ENCODE results near the gene ACO2. TPM values are rescaled to one million over a fixed set of nuclear protein-coding genes. Genes with fewer than 3 reads are reported as not detected.
A peak's percentile ranks its signal among the peaks of the same experiment; 100 is the strongest.

Gene ACO2
- total and polyA plus RNA-seq, 2 of the 4 experiments (the other 2 are of a cell fraction): 71.3 to 72.9 TPM

DNA sequence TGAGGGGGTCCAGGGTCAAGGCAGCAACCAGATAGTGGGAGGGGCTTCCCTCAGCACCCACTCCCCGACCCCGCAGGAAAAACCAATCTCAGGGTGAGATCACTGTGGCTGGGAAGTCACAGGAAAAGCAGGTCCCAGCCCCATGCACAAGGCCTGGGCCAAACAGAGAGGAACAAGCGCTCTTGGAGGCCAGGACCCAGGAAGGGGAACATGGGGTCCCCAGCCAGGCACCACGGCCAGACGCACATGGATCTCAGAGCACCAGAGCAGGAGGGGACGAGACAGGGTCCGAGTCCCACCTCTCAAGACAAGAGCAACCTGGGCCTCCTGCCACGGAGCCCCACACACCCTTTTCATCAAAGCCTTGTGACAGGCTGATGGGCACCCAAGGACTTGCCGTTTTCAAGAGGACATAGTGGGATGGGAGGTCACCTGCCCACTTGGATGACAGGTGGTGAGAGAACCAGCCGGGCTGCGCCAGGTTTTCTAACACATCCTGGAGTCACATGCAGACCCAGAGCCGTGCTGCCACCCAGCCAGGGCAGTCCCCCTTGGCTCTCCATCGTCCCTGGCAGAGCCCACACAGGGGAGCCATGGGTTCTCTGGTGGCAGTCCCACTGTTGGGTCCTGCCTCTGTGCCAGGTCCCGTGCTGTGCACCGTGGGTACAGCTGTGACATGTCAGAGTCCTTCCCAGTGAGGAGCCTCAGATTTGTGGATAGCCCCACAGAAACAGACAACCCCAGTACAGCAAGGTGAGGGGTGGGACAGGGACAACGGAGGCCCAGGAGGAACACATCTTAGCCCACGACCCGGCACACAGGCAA, 62.2 kb downstream of the ACO2 start:
- H4K5ac ChIP-seq (ENCODE audit: low read depth, low read length): no peak overlapping the region
- no peak for ATAC-seq (ENCODE audit: low read depth)
- no peak overlapping the region for H3K56ac ChIP-seq (ENCODE audit: extremely low read depth, insufficient read depth, low read length)
- intact Hi-C loops (cut with micrococcal nuclease) (no loop called here), dilution Hi-C loops (cut with HindIII; ENCODE audit: low sequenced_read_pairs, unreplicated experiment) (no loop called here), in situ Hi-C loops (cut with MboI; ENCODE audit: low sequenced_read_pairs) (no loop called here)
- WGBS, 2 experiments (ENCODE audit: extremely low coverage in 2 of 2, insufficient read length in 1 of 2): 100% methylated on average over 5 of the region's 18 CpGs; no CpG with 5 or more reads in 1 of the 2 experiments
- TF ChIP-seq BHLHE40 (IDR thresholded peaks at IDR 0.05; ENCODE audit: low read depth, low read length) (no peak), RCOR1 (IDR thresholded peaks at IDR 0.05; ENCODE audit: insufficient replicate concordance, low read length) (no peak), RFX5 (IDR thresholded peaks at IDR 0.05; ENCODE audit: low read depth, low read length) (no peak), MAFK (IDR thresholded peaks at IDR 0.05; ENCODE audit: low read depth, low read length) (no peak), SMC3 (IDR thresholded peaks at IDR 0.05; ENCODE audit: low read depth, low read length) (no peak), FOS (IDR thresholded peaks at IDR 0.05; ENCODE audit: low read depth, low read length) (no peak), MXI1 (IDR thresholded peaks at IDR 0.05; ENCODE audit: borderline replicate concordance, low read depth, low read length) (no peak), POLR2A (IDR thresholded peaks at IDR 0.05; ENCODE audit: low read depth, low read length) (no peak), CEBPB (IDR thresholded peaks at IDR 0.05; ENCODE audit: low read depth, low read length) (no peak), MAZ (IDR thresholded peaks at IDR 0.05; ENCODE audit: borderline replicate concordance, low read depth, low read length) (no peak), NFE2L2 (IDR thresholded peaks at IDR 0.05; ENCODE audit: low read depth, low read length) (no peak), CHD1 (IDR thresholded peaks at IDR 0.05; ENCODE audit: low read depth, low read length) (no peak)
- TF ChIP-seq, protein P1, sequence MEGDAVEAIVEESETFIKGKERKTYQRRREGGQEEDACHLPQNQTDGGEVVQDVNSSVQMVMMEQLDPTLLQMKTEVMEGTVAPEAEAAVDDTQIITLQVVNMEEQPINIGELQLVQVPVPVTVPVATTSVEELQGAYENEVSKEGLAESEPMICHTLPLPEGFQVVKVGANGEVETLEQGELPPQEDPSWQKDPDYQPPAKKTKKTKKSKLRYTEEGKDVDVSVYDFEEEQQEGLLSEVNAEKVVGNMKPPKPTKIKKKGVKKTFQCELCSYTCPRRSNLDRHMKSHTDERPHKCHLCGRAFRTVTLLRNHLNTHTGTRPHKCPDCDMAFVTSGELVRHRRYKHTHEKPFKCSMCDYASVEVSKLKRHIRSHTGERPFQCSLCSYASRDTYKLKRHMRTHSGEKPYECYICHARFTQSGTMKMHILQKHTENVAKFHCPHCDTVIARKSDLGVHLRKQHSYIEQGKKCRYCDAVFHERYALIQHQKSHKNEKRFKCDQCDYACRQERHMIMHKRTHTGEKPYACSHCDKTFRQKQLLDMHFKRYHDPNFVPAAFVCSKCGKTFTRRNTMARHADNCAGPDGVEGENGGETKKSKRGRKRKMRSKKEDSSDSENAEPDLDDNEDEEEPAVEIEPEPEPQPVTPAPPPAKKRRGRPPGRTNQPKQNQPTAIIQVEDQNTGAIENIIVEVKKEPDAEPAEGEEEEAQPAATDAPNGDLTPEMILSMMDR (conservative IDR thresholded peaks at IDR 0.05; ENCODE audit: low read depth, low read length): no peak
- TF ChIP-seq, protein P2, sequence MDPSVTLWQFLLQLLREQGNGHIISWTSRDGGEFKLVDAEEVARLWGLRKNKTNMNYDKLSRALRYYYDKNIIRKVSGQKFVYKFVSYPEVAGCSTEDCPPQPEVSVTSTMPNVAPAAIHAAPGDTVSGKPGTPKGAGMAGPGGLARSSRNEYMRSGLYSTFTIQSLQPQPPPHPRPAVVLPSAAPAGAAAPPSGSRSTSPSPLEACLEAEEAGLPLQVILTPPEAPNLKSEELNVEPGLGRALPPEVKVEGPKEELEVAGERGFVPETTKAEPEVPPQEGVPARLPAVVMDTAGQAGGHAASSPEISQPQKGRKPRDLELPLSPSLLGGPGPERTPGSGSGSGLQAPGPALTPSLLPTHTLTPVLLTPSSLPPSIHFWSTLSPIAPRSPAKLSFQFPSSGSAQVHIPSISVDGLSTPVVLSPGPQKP (IDR thresholded peaks at IDR 0.05; ENCODE audit: borderline replicate concordance, low read depth, low read length): no peak
- TF ChIP-seq, protein P3, sequence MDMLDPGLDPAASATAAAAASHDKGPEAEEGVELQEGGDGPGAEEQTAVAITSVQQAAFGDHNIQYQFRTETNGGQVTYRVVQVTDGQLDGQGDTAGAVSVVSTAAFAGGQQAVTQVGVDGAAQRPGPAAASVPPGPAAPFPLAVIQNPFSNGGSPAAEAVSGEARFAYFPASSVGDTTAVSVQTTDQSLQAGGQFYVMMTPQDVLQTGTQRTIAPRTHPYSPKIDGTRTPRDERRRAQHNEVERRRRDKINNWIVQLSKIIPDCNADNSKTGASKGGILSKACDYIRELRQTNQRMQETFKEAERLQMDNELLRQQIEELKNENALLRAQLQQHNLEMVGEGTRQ (IDR thresholded peaks at IDR 0.05; ENCODE audit: low read depth, low read length): no peak
- no peak overlapping the region for H3K27ac ChIP-seq (ENCODE audit: insufficient read depth, low read length)
- peaks cover 63% of the 10 kb centered on the region for H3K36me3 ChIP-seq (ENCODE audit: control insufficient read depth, insufficient read depth, low read length)
- H2AK5ac ChIP-seq (ENCODE audit: low read depth, low read length): no peak overlapping the region
- no peak overlapping the region for H2BK15ac ChIP-seq (ENCODE audit: low read depth, low read length)
- no peak overlapping the region for H3K23ac ChIP-seq (ENCODE audit: low read depth, low read length)
- no peak overlapping the region for H3K4me2 ChIP-seq (ENCODE audit: low read depth, low read length)
- no peak overlapping the region for H4K8ac ChIP-seq (ENCODE audit: low read depth in 2 of 2, low read length in 2 of 2)
- H3K79me1 ChIP-seq (ENCODE audit: low read depth in 1 of 2, low read length in 2 of 2): peaks cover 17 to 61% of the 10 kb centered on the region in 2 experiments; a peak in 3 of 4 replicates
- no peak overlapping the region for H3K14ac ChIP-seq (replicated peaks; ENCODE audit: low read depth, low read length)
- no peaks in the 10 kb centered on the region for H3K4me1 ChIP-seq (ENCODE audit: control insufficient read depth, insufficient read depth, low read length)
- no peak overlapping the region for H3K9ac ChIP-seq (ENCODE audit: low read depth, low read length)
- H3K27me3 ChIP-seq (ENCODE audit: control insufficient read depth, insufficient read depth, low read length): no peaks in the 10 kb centered on the region
- peaks cover 50% of the 10 kb centered on the region for H4K20me1 ChIP-seq (ENCODE audit: insufficient read depth, low read length)
- H4K91ac ChIP-seq (ENCODE audit: insufficient read depth, low read depth, low read length): no peak overlapping the region
- no peak overlapping the region for H2BK120ac ChIP-seq (ENCODE audit: low read depth, low read length)
- peak overlapping the region; percentile 79 for H2AK9ac ChIP-seq (replicated peaks; ENCODE audit: low read depth, low read length, poor library complexity)
- ChIA-PET CTCF (no interaction called here), POLR2A (ENCODE audit: unreplicated experiment) (no interaction called here)
- no peak overlapping the region for H3K18ac ChIP-seq (ENCODE audit: low read depth, low read length)
- BruUV-seq (replicated peaks): no TSS peak
- no peak overlapping the region for H2BK20ac ChIP-seq (ENCODE audit: low read depth, low read length)
- H3K4me3 ChIP-seq (ENCODE audit: insufficient read depth, low read depth, low read length): no peak overlapping the region
- no peak overlapping the region for H2AFZ ChIP-seq (replicated peaks; ENCODE audit: low read length, poor library complexity)
- no peak overlapping the region for H3K4ac ChIP-seq (ENCODE audit: low read depth, low read length)
- H3K9me1 ChIP-seq (ENCODE audit: insufficient read depth, low read length): 0 out of 2 replicates have a peak, but pooled peaks cover 2% of the 10 kb centered on the region
- H2BK5ac ChIP-seq (ENCODE audit: low read depth, low read length, poor library complexity, severe bottlenecking): no peak overlapping the region
- H3K9me3 ChIP-seq (ENCODE audit: control insufficient read depth, insufficient read depth, low read length): no peaks in the 10 kb centered on the region
- DNase-seq: no peak
